Stimulated activated CD8-positive, alpha-beta memory T cell treated with anti-CD3 and anti-CD28 coated beads, Interleukin-2, amount 100 ng/mL, for 1 hour (primary cell): ENCODE data around the gene ST6GALNAC3.
"Not testable (repeated sequence)": the region's sequence is repeated elsewhere in the genome, so short reads cannot be mapped to it uniquely, and the experiment has no call there.

Experiments used
- DNase-seq, 2 donors: peaks; one replicate each; pipeline ENCODE4 v3.0.0-alpha.2; 2020; ENCODE audit warnings: low read depth in 2 of 2

ST6GALNAC3 gene

GRCh38 chr1:76074321-76075187, at the start of gene ST6GALNAC3:
ST6GALNAC3 (plus strand) TSS chr1:76074746.
- DNase-seq = peak; percentile 48 to 61

DNA sequence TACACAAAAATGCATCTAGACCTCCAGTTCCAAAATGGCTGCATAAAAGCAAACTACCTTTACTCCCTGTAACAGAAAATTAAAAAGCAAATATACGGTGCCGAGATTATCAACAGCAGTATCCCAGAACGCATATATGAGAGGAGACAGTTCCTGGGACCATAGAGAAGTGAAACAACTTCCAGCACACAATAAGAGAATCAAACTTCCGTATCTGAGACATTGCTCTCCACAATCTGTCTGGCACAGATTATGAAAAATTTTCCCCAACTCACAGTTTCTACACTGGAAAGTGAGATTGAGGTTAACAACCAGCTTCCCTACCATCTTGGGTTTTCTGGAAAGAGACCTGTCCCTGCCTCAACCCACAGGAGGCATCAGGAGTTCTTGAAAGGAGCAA, 47.2 kb upstream of the ST6GALNAC3 start:
- DNase-seq = no peak

GRCh38 chr1:76029331-76029730, 45.2 kb upstream of the ST6GALNAC3 start:
- no peak for DNase-seq

GRCh38 chr1:76031496-76031895, 43.0 kb upstream of the ST6GALNAC3 start:
- DNase-seq = no peak

- DNase-seq = no peak
These were observed 40.6 kb upstream of the ST6GALNAC3 start for GRCh38 chr1:76033800-76034475.

- no peak for DNase-seq
These were observed 39.5 kb upstream of the ST6GALNAC3 start for GRCh38 chr1:76035053-76035452.

DNA sequence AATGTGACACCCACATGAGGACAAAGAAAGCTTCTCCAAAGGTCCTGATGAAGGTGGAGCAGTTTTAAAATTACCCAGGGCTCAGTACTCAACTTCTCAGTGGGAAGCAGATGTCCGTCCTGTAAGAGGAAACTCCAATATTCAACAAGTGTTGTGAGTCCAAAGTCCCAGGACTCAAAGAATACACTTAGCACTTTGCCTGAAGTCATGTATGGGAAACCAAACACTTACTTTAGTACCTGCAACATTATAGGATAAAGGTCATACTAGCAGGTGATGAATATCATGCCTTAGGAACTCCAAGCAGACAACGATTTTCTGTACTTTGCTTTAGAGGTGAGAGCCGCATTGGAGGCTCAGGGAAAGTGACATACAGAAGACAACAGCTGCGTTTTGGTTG, 37.2 kb upstream of the ST6GALNAC3 start:
- no peak for DNase-seq

DNA sequence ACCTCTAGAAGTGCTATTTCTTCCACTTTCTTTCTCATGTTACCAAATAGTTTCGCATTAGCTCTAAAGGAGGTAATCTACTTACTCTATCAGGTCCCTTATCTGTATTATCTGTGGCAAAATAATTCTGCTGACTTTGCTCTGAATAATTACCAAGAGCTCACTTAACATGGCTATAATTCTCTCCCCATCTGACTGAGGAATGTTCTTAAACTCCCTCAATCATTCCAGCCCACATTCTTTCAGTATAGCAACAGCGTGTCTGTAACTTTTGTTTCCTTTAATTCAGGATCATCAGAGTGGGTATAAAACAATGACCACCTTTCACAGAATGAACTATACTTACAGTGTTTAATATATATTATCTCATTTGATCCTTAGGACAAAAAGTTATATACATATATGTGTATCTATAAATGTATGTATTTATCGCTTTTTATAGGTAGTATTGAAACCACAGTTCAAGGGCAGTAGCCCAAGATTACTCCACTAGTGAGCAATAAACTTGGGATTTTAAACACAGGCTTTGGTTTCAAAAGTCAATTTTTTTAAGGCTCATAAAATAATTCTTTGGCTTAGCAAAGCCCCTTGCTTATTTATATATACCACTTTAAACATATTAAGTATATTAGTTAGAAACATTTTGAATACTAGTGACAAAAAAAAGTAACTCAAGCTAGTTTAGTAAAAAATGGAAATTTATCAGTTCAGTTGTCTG, 36.1 kb upstream of the ST6GALNAC3 start:
- no peak for DNase-seq

- no peak for DNase-seq
These were observed 28.4 kb upstream of the ST6GALNAC3 start for GRCh38 chr1:76046149-76046548.

- DNase-seq = no peak
These were observed 26.3 kb upstream of the ST6GALNAC3 start for GRCh38 chr1:76048219-76048618.

DNA sequence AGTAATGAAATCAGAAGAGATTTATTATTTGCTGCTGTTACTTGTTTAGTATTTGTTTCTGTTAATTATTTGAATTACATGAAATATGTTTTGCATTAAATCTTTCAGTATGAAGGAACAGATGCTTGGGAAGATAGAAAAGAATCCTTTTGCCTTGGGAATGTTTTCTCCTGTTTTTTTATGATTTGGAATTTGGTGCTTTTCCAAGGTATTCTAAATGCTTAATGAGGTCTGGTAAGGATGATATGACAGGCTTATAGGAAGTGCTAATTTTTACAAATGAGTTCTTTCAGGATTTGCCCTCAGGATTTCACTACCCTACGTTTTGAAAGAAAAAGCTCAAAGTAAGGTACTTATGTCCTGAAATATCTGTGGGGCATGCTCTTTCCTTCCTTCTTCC, 25.6 kb upstream of the ST6GALNAC3 start:
- DNase-seq = no peak

- no peak for DNase-seq
These were observed 25.0 kb upstream of the ST6GALNAC3 start for GRCh38 chr1:76049498-76049897.

GRCh38 chr1:76050073-76050472, 24.5 kb upstream of the ST6GALNAC3 start:
- DNase-seq = not testable (repeated sequence)

DNA sequence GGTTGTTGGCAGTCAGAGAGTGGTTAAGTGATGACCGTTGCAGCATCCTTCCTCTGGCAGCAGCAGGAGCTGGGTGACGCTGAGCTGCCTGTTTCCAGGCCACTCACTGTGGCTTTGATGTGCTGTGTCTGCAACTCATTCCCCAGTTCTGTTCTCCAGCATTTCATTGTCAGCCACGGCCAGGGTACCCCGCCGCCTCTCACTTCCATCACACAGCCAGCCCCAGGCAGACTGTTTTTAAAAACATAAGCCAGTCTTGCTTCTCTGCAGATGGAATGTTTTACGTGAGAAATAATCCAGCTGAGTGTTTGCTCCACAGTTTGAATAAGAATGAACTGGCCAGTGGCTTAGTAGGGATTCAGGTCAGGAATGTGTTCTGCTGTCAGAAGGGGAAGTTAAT, 21.5 kb upstream of the ST6GALNAC3 start:
- DNase-seq = no peak

DNA sequence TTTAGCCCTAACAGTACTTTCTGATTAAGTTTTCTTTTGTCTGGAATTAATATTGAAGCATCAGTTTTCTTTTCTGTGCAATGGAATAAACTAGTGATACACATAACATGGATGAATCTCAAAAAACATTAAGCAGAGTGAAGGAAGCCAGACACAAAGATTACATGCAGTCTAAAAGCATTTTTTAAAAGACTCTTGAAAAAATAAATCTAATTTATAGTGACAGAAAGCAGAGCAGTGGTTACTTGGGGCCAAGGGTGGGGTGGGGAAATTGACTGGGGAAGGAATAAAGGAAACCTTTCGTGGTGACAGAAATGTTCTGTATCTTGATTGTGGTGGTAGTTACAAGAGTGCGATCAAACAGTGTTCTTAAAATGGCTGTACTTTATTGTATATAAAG, 20.2 kb upstream of the ST6GALNAC3 start:
- DNase-seq = no peak

DNA sequence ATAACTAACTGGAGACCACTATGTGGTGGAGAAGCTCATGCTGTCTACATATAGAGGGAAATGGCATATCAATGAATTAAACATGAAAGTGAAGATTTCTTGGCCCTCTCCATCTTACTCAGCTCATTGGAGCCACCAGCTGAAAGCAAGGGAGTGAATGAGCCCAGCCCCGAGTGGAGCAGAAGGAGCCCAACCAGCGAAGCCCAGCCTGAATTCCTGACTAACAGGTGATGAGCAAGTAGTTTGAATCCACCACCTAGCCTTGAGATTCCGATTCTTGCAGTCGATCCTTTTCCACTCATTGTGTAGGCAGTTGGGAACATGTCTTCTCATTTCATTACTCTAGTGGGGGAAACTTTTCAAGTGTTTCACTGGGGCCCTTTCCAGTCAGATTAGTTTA, 18.6 kb upstream of the ST6GALNAC3 start:
- DNase-seq = no peak

GRCh38 chr1:76059451-76059850, 15.1 kb upstream of the ST6GALNAC3 start:
- DNase-seq = no peak

DNA sequence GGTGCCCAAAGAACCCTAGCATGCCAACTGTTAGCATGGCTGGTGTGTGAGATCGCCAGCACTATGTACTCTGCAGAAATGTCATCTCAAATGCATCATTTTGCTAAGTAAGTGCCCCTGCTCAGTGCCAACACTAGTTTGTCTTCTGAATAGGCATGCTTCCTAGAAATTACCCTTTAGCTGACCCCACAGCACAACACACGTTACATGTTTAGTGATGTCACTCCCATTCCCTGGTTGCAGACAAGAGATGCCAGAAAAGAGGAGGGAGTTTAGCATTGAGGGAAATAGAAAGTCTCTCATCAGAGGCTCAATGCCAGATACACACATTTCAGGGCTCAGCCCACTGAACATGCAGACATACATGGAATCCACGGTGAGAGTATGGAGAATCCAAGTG, 9.3 kb upstream of the ST6GALNAC3 start:
- no peak for DNase-seq

GRCh38 chr1:76066394-76066793, 8.2 kb upstream of the ST6GALNAC3 start:
- DNase-seq = no peak

DNA sequence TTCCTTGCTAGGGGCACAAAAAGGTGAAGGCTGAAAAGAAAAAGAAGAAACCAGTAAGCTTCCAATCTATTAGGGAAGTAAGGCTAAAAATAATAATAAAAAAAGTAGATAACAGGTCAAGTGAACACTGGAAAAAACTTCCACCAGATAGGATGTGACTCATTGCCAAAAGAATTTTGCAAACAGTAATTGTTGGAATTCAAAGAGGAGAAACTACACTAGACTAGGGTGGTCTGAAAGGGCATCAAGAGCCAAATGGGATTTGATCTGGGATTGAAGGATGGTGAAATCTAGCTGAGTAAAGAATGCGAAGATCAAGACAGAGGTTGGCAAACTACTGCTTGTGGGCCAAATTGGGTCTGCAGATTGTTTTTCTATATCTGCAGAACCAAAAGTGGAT, 6.0 kb upstream of the ST6GALNAC3 start:
- no peak for DNase-seq

DNA sequence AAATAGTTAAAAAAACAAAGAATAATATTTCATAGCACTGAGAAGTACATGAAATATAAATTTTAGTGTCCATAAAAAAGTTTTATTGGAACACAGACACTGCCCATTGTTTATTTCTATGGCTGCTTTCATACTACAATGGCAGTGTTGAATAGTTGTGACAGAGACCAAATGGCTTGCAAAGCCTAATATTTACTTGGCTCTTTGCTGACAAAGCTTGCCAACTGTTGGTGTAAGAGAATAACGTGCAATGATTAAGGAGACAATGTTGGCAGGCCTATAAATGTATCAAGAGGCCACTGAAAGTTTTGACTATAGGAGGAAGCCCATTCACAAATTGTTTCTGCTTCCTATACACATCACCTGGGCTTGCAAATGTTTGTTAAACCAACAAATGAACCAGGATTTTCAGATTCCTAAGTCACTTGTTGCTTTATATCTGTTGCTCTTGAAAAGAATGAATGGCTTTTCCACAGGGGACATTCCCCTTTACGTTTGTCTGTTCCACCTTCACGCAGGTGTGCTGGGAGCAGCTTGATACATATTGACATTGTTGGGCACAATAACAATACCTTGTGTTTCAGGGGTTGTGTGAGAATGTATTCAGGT, 5.5 kb upstream of the ST6GALNAC3 start:
- DNase-seq = no peak

GRCh38 chr1:76070538-76070937, 4.0 kb upstream of the ST6GALNAC3 start:
- no peak for DNase-seq
